Dedifferentiated amniotic fluid mesenchymal stem cell (primary cell): Measurements from ENCODE around the gene IFNE.

Source experiments
- DNase-seq: peaks from one replicate; pipeline ENCODE4 v3.0.0-alpha.2; 2016; ENCODE audit errors: extremely low spot score

The IFNE gene

GRCh38 chr9:21482213-21482612 lies at the start of gene IFNE:
Gene IFNE, minus strand, starts transcription at chr9:21482313. Its CDS starts 619 bp downstream, at chr9:21481694.
- DNase-seq, result no peak

- no peak for DNase-seq
Measured at GRCh38 chr9:21528123-21528808, 46.2 kb upstream of the IFNE start.

GRCh38 chr9:21527579-21527978 lies 45.5 kb upstream of the IFNE start:
- no peak for DNase-seq

GRCh38 chr9:21525174-21525573 lies 43.1 kb upstream of the IFNE start:
- no peak for DNase-seq

GRCh38 chr9:21524099-21524830 lies 42.2 kb upstream of the IFNE start:
- DNase-seq, result no peak

- DNase-seq, result no peak
Measured at GRCh38 chr9:21523021-21524014, 41.2 kb upstream of the IFNE start.

- DNase-seq, result no peak
Measured at GRCh38 chr9:21522348-21522747, 40.2 kb upstream of the IFNE start.

- DNase-seq, result no peak
Measured at GRCh38 chr9:21521448-21521847, 39.3 kb upstream of the IFNE start.

GRCh38 chr9:21520501-21521228 lies 38.6 kb upstream of the IFNE start:
- DNase-seq, result no peak

GRCh38 chr9:21519855-21520434 lies 37.8 kb upstream of the IFNE start:
- DNase-seq, result no peak

GRCh38 chr9:21516796-21517195 lies 34.7 kb upstream of the IFNE start:
- no peak for DNase-seq

- DNase-seq, result no peak
Measured at GRCh38 chr9:21513431-21513830, 31.3 kb upstream of the IFNE start.

GRCh38 chr9:21510806-21511205 lies 28.7 kb upstream of the IFNE start:
- no peak for DNase-seq

GRCh38 chr9:21507483-21507790 lies 25.3 kb upstream of the IFNE start:
- no peak for DNase-seq

GRCh38 chr9:21506626-21507482 lies 24.7 kb upstream of the IFNE start:
- DNase-seq, result peak; percentile 89

- no peak for DNase-seq
Measured at GRCh38 chr9:21505425-21506179, 23.5 kb upstream of the IFNE start.

GRCh38 chr9:21504894-21505293 lies 22.8 kb upstream of the IFNE start:
- no peak for DNase-seq

GRCh38 chr9:21504113-21504512 lies 22.0 kb upstream of the IFNE start:
- no peak for DNase-seq

- DNase-seq, result no peak
Measured at GRCh38 chr9:21502586-21502985, 20.5 kb upstream of the IFNE start.

- DNase-seq, result no peak
Measured at GRCh38 chr9:21499912-21500311, 17.8 kb upstream of the IFNE start.
